ENCODE data around the gene TNNI3. TPM values are rescaled to one million over a fixed set of nuclear protein-coding genes. Genes with fewer than 3 reads are reported as not detected.

Gene TNNI3
- total and polyA plus RNA-seq, 9 of the 15 experiments (the other 6 are each of a cell fraction or from before 2014, with no cell fraction given) = 4.7 to 158 (median 42.0) TPM

- TF ChIP-seq ZNF407 (IDR thresholded peaks at IDR 0.05; ENCODE audit: low read depth) (no peak), FOSL1 (tag; conservative IDR thresholded peaks at IDR 0.05) (no peak), SMARCA5 (IDR thresholded peaks at IDR 0.05) (peak; percentile 66; the same call in 1 of the 2 replicates), TOE1 (IDR thresholded peaks at IDR 0.05; ENCODE audit: borderline replicate concordance) (no peak), TOE1 (CRISPR knock-in tag; IDR thresholded peaks at IDR 0.05; ENCODE audit: borderline replicate concordance, low read depth) (no peak), YBX1 (IDR thresholded peaks at IDR 0.05) (no peak), ZNF318 (IDR thresholded peaks at IDR 0.05; ENCODE audit: borderline replicate concordance in 1 of 2, low read depth in 1 of 2) (no peak), MEF2A (IDR thresholded peaks at IDR 0.05; ENCODE audit: control insufficient read depth, low read depth, low read length) (no peak), TAF1 (IDR thresholded peaks at IDR 0.05; ENCODE audit: control insufficient read depth, extremely low read depth, insufficient read depth, low read length, severe bottlenecking) (peak; percentile 57), NR4A1 (CRISPR knock-in tag; IDR thresholded peaks at IDR 0.05) (no peak), NR4A1 (tag; IDR thresholded peaks at IDR 0.05) (0 out of 2 replicates have a peak, but pooled peaks have one; percentile 47)
These were observed 17.8 kb upstream of the TNNI3 start (continued) for GRCh38 chr19:55175117-55175867.
